HepG2 (cell line): ENCODE data around the gene ACACA. TPM values are rescaled to one million over a fixed set of nuclear protein-coding genes. Genes with fewer than 3 reads are reported as not detected.
A peak's percentile ranks its signal among the peaks of the same experiment; 100 is the strongest.

ENCODE experiments used
- GLI4 ChIP-seq: sonication (generic); formaldehyde crosslinking; IDR thresholded peaks from 2 replicates; pipeline ENCODE4 v1.5.1; 2020; ENCODE audit warnings: missing genetic modification reagents, mild to moderate bottlenecking, moderate library complexity, borderline replicate concordance
- JARID2 ChIP-seq: sonication (generic); formaldehyde crosslinking; IDR thresholded peaks from 2 replicates; pipeline ENCODE4 v1.8.1; 2023; ENCODE audit warnings: missing genetic modification reagents, inconsistent platforms; ENCODE audit not compliant: insufficient replicate concordance
- SPEN ChIP-seq: sonication (generic); formaldehyde crosslinking; IDR thresholded peaks from 2 replicates; pipeline ENCODE4 v1.5.1; 2020; ENCODE audit warnings: low read depth, mild to moderate bottlenecking, missing genetic modification reagents
- YEATS4 ChIP-seq: sonication (generic); formaldehyde crosslinking; IDR thresholded peaks from 2 replicates; pipeline ENCODE4 v1.4.0; 2020; ENCODE audit warnings: missing genetic modification reagents, borderline replicate concordance
- ZNF274 ChIP-seq: sonication (generic); formaldehyde crosslinking; IDR thresholded peaks from 2 replicates; pipeline ENCODE4 v1.5.1; 2020; ENCODE audit warnings: mild to moderate bottlenecking, missing genetic modification reagents
- ZNF318 ChIP-seq: sonication (generic); formaldehyde crosslinking; IDR thresholded peaks from 2 replicates; pipeline ENCODE4 v1.4.0; 2020; ENCODE audit warnings: mild to moderate bottlenecking, missing genetic modification reagents
- ZNF510 ChIP-seq: sonication (generic); formaldehyde crosslinking; IDR thresholded peaks from 2 replicates; pipeline ENCODE4 v1.4.0; 2020; ENCODE audit warnings: low read depth, mild to moderate bottlenecking, missing genetic modification reagents
- ZNF598 ChIP-seq: sonication (generic); formaldehyde crosslinking; IDR thresholded peaks from 2 replicates; pipeline ENCODE4 v1.5.1; 2020; ENCODE audit warnings: mild to moderate bottlenecking, missing genetic modification reagents, borderline replicate concordance
- ZNF691 ChIP-seq: sonication (generic); formaldehyde crosslinking; IDR thresholded peaks from 2 replicates; pipeline ENCODE4 v1.4.0; 2020; ENCODE audit warnings: missing genetic modification reagents, low read depth, mild to moderate bottlenecking, borderline replicate concordance
- polyA plus RNA-seq, 8 experiments: library from polyadenylated mRNA; depleted of rRNA in 3 of 8; stranded (reverse) in 7 of 8; unstranded in 1 of 8; fragments of >200 nt; fragmentation: Illumina TruSeq in 4 of 8; extraction: Trizol in 4 of 8; gene quantifications; 2 replicates each; pipeline versions ENCODE4 v1.2.1 to v1.2.3, GENCODE V29; 2011 to 2016; ENCODE audit warnings: low read depth in 4 of 8, missing spikeins in 1 of 8, mixed read lengths in 1 of 8; ENCODE audit not compliant: insufficient read depth in 1 of 8
- total RNA-seq, 5 experiments: library from RNA; depleted of rRNA; stranded (reverse); fragments of >200 nt; fragmentation: Illumina TruSeq; extraction: Trizol; gene quantifications; 2 replicates each; pipeline ENCODE4 v1.2.3, GENCODE V29; 2016; ENCODE audit warnings: low read depth in 1 of 5
- TF ChIP-seq, protein P1 (sequence below): sonication (generic); formaldehyde crosslinking; IDR thresholded peaks from one replicate; pipeline ENCODE4 v1.5.1; 2020; ENCODE audit warnings: mild to moderate bottlenecking, missing genetic modification reagents; ENCODE audit errors: not compliant biosample characterization

Gene ACACA
- total and polyA plus RNA-seq, 2 of the 13 experiments (the other 11 are each of a cell fraction or from before 2014, with no cell fraction given), result 39.2 to 47.2 TPM

GRCh38 chr17:37405955-37406634, 541 bp downstream of the ACACA start (continued):
- TF ChIP-seq, protein P1, sequence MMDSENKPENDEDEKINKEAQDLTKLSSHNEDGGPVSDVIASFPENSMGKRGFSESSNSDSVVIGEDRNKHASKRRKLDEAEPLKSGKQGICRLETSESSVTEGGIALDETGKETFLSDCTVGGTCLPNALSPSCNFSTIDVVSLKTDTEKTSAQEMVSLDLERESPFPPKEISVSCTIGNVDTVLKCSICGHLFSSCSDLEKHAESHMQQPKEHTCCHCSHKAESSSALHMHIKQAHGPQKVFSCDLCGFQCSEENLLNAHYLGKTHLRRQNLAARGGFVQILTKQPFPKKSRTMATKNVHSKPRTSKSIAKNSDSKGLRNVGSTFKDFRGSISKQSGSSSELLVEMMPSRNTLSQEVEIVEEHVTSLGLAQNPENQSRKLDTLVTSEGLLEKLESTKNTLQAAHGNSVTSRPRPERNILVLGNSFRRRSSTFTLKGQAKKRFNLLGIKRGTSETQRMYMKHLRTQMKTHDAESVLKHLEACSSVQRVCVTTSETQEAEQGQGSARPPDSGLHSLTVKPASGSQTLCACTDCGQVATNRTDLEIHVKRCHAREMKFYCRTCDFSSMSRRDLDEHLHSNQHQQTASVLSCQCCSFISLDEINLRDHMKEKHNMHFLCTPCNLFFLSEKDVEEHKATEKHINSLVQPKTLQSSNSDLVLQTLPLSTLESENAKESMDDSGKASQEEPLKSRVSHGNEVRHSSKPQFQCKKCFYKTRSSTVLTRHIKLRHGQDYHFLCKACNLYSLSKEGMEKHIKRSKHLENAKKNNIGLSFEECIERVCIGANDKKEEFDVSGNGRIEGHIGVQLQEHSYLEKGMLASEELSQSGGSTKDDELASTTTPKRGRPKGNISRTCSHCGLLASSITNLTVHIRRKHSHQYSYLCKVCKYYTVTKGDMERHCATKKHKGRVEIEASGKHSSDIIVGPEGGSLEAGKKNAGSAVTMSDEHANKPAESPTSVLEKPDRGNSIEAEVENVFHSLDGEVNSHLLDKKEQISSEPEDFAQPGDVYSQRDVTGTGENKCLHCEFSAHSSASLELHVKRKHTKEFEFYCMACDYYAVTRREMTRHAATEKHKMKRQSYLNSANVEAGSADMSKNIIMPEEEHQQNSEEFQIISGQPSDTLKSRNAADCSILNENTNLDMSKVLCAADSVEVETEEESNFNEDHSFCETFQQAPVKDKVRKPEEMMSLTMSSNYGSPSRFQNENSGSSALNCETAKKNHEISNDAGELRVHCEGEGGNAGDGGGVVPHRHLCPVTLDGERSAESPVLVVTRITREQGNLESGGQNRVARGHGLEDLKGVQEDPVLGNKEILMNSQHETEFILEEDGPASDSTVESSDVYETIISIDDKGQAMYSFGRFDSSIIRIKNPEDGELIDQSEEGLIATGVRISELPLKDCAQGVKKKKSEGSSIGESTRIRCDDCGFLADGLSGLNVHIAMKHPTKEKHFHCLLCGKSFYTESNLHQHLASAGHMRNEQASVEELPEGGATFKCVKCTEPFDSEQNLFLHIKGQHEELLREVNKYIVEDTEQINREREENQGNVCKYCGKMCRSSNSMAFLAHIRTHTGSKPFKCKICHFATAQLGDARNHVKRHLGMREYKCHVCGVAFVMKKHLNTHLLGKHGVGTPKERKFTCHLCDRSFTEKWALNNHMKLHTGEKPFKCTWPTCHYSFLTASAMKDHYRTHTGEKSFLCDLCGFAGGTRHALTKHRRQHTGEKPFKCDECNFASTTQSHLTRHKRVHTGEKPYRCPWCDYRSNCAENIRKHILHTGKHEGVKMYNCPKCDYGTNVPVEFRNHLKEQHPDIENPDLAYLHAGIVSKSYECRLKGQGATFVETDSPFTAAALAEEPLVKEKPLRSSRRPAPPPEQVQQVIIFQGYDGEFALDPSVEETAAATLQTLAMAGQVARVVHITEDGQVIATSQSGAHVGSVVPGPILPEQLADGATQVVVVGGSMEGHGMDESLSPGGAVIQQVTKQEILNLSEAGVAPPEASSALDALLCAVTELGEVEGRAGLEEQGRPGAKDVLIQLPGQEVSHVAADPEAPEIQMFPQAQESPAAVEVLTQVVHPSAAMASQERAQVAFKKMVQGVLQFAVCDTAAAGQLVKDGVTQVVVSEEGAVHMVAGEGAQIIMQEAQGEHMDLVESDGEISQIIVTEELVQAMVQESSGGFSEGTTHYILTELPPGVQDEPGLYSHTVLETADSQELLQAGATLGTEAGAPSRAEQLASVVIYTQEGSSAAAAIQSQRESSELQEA (CRISPR knock-in tag), result peak; percentile 34
- peak; percentile 73; the same call in 1 of the 2 replicates for TF ChIP-seq ZNF598 (CRISPR knock-in tag)
- TF ChIP-seq ZNF274 (CRISPR knock-in tag), result peak; percentile 50; the same call in 1 of the 2 replicates
- 0 out of 2 replicates have a peak, but pooled peaks have one; percentile 17 for TF ChIP-seq ZNF510 (CRISPR knock-in tag)
- peak; percentile 53 for TF ChIP-seq JARID2 (CRISPR knock-in tag)
- TF ChIP-seq ZNF318 (CRISPR knock-in tag), result peak; percentile 78; the same call in 1 of the 2 replicates
- peak; percentile 51; the same call in 1 of the 2 replicates for TF ChIP-seq SPEN
- peak; percentile 35; the same call in 1 of the 2 replicates for TF ChIP-seq ZNF691 (CRISPR knock-in tag)
- TF ChIP-seq YEATS4, result no peak
- peak; percentile 48; the same call in 1 of the 2 replicates for TF ChIP-seq GLI4
